H9 (cell line): ENCODE data around the gene PSMG2. TPM values are rescaled to one million over a fixed set of nuclear protein-coding genes. Genes with fewer than 3 reads are reported as not detected.

Experiments used
- DNase-seq: peaks from one replicate; pipeline ENCODE4 v3.0.0-alpha.2; 2017
- H2AFZ ChIP-seq: one replicate; pipeline ENCODE4 v1.6.1; 2013; ENCODE audit warnings: mild to moderate bottlenecking, low read length, control low read depth, moderate library complexity
- H2AK5ac ChIP-seq: 2 replicates; pipeline ENCODE4 v1.6.1; 2013; ENCODE audit warnings: low read length, control low read depth, mixed read lengths; ENCODE audit not compliant: insufficient read length
- H2BK120ac ChIP-seq: one replicate; pipeline ENCODE4 v1.6.1; 2013; ENCODE audit warnings: low read depth, mild to moderate bottlenecking, low read length, control low read depth, inconsistent platforms; ENCODE audit not compliant: poor library complexity, severe bottlenecking
- H2BK12ac ChIP-seq: 2 replicates; pipeline ENCODE4 v1.6.1; 2013; ENCODE audit warnings: low read length, control low read depth, mixed read lengths, low read depth; ENCODE audit not compliant: insufficient read length
- H2BK15ac ChIP-seq: 2 replicates; pipeline ENCODE4 v1.6.1; 2013; ENCODE audit warnings: low read depth, low read length, control low read depth
- H2BK20ac ChIP-seq: one replicate; pipeline ENCODE4 v1.6.1; 2013; ENCODE audit warnings: low read depth, mild to moderate bottlenecking, low read length, control low read depth, inconsistent platforms; ENCODE audit not compliant: poor library complexity, severe bottlenecking
- H2BK5ac ChIP-seq: 2 replicates; pipeline ENCODE4 v1.6.1; 2013; ENCODE audit warnings: low read length, control low read depth, mixed read lengths; ENCODE audit not compliant: insufficient read length
- H3K14ac ChIP-seq: 2 replicates; pipeline ENCODE4 v1.6.1; 2013; ENCODE audit warnings: low read length, control low read depth; ENCODE audit not compliant: insufficient read depth
- H3K18ac ChIP-seq: 2 replicates; pipeline ENCODE4 v1.6.1; 2013; ENCODE audit warnings: low read depth, mild to moderate bottlenecking, mixed read lengths, low read length, control low read depth; ENCODE audit not compliant: insufficient read length
- H3K23ac ChIP-seq: 2 replicates; pipeline ENCODE4 v1.6.1; 2013; ENCODE audit warnings: low read length, control low read depth, mixed read lengths, low read depth; ENCODE audit not compliant: insufficient read length
- H3K23me2 ChIP-seq: 2 replicates; pipeline ENCODE4 v1.6.1; 2013; ENCODE audit warnings: low read depth, mild to moderate bottlenecking, mixed read lengths, low read length, control low read depth; ENCODE audit not compliant: insufficient read length, poor library complexity, severe bottlenecking
- H3K27ac ChIP-seq: 2 replicates; pipeline ENCODE4 v1.5.1; 2013; ENCODE audit warnings: low read length, control low read depth, mixed read lengths, low read depth; ENCODE audit not compliant: insufficient read length
- H3K27me3 ChIP-seq: 2 replicates; pipeline ENCODE4 v1.6.1; 2013; ENCODE audit warnings: low read length, control low read depth, inconsistent platforms; ENCODE audit not compliant: insufficient read depth
- H3K4ac ChIP-seq: 2 replicates; pipeline ENCODE4 v1.6.1; 2013; ENCODE audit warnings: low read depth, mild to moderate bottlenecking, control low read depth, inconsistent platforms, low read length, moderate library complexity
- H3K4me1 ChIP-seq: 2 replicates; pipeline ENCODE4 v1.6.1; 2013; ENCODE audit warnings: low read length, control low read depth, inconsistent platforms; ENCODE audit not compliant: insufficient read depth
- H3K4me2 ChIP-seq: 2 replicates; pipeline ENCODE4 v1.6.1; 2013; ENCODE audit warnings: low read length, control low read depth, mixed read lengths; ENCODE audit not compliant: insufficient read length, insufficient read depth
- H3K56ac ChIP-seq: 2 replicates; pipeline ENCODE4 v1.6.1; 2013; ENCODE audit warnings: low read depth, mild to moderate bottlenecking, mixed read lengths, low read length, control low read depth; ENCODE audit not compliant: insufficient read length
- H3K79me1 ChIP-seq: 2 replicates; pipeline ENCODE4 v1.6.1; 2013; ENCODE audit warnings: low read depth, mild to moderate bottlenecking, moderate library complexity, low read length, control low read depth, inconsistent platforms; ENCODE audit not compliant: insufficient read depth, poor library complexity, severe bottlenecking
- H3K79me2 ChIP-seq: 2 replicates; pipeline ENCODE4 v1.6.1; 2013; ENCODE audit warnings: low read length, control low read depth, inconsistent platforms; ENCODE audit not compliant: insufficient read depth
- H3K9ac ChIP-seq: 2 replicates; pipeline ENCODE4 v1.6.1; 2013; ENCODE audit warnings: low read length, control low read depth, mixed read lengths; ENCODE audit not compliant: insufficient read length; ENCODE audit errors: extremely low read depth
- H3K9me3 ChIP-seq: one replicate; pipeline ENCODE4 v1.6.1; 2013; ENCODE audit warnings: low read depth, low read length, inconsistent platforms; ENCODE audit not compliant: control insufficient read depth
- H3T11ph ChIP-seq: one replicate; pipeline ENCODE4 v1.6.1; 2013; ENCODE audit warnings: mild to moderate bottlenecking, low read length, control low read depth, inconsistent platforms
- H4K20me1 ChIP-seq: one replicate; pipeline ENCODE4 v1.6.1; 2013; ENCODE audit not compliant: control insufficient read depth, insufficient read length, insufficient read depth
- H4K5ac ChIP-seq: 2 replicates; pipeline ENCODE4 v1.6.1; 2013; ENCODE audit warnings: low read depth, mild to moderate bottlenecking, mixed read lengths, low read length, control low read depth; ENCODE audit not compliant: insufficient read length
- H4K8ac ChIP-seq: replicated peaks from 2 replicates; pipeline ENCODE4 v1.6.1; 2013; ENCODE audit warnings: low read length, control low read depth, mixed read lengths, low read depth; ENCODE audit not compliant: insufficient read length
- H4K91ac ChIP-seq: 2 replicates; pipeline ENCODE4 v1.6.1; 2013; ENCODE audit warnings: low read depth, mild to moderate bottlenecking, moderate library complexity, mixed read lengths, low read length, control low read depth; ENCODE audit not compliant: insufficient read length
- H3K27ac Mint-ChIP-seq, 3 experiments: 2 replicates in 2 of 3; 3 replicates in 1 of 3; pipeline ENCODE4 v1.8.0; 2020 to 2021; ENCODE audit warnings: mixed read lengths in 3 of 3, mild to moderate bottlenecking in 1 of 3, moderate library complexity in 1 of 3
- H3K27me3 Mint-ChIP-seq: 2 replicates; pipeline ENCODE4 v1.8.0; 2021; ENCODE audit warnings: low read depth, mild to moderate bottlenecking, moderate library complexity, mixed read lengths
- H3K36me3 Mint-ChIP-seq, 3 experiments: 2 replicates in 2 of 3; 3 replicates in 1 of 3; pipeline ENCODE4 v1.8.0; 2020 to 2021; ENCODE audit warnings: low read depth in 3 of 3, mixed read lengths in 3 of 3; ENCODE audit not compliant: insufficient read depth in 1 of 3
- H3K4me1 Mint-ChIP-seq, 2 experiments: 2 replicates each; pipeline ENCODE4 v1.8.0; 2020; ENCODE audit warnings: mixed read lengths in 2 of 2
- H3K4me3 Mint-ChIP-seq, 2 experiments: 2 replicates in 1 of 2; 3 replicates in 1 of 2; pipeline ENCODE4 v1.8.0; 2020 to 2021; ENCODE audit warnings: mild to moderate bottlenecking in 2 of 2, mixed read lengths in 2 of 2, moderate library complexity in 1 of 2
- H3K9me3 Mint-ChIP-seq, 2 experiments: 2 replicates in 1 of 2; 3 replicates in 1 of 2; pipeline ENCODE4 v1.8.0; 2020; ENCODE audit warnings: mild to moderate bottlenecking in 2 of 2, mixed read lengths in 2 of 2, moderate library complexity in 1 of 2
- CTCF ChIP-seq: fragments of 200-600 bp; sonication (generic); conservative IDR thresholded peaks from 3 replicates; pipeline ENCODE4 v1.8.0; 2021; ENCODE audit warnings: antibody characterized with exemption, mild to moderate bottlenecking
- WGBS: extraction: QIAGEN DNeasy Blood & Tissue Kit; methylation state at CpG from one replicate; pipeline ENCODE4 v1.1.7; 2013; ENCODE audit warnings: missing lambda C conversion rate, low lambda C conversion rate, mixed read lengths; ENCODE audit not compliant: insufficient read length; ENCODE audit errors: extremely low coverage; 5-methylcytosine and 5-hydroxymethylcytosine counted together
- total RNA-seq: library from RNA; stranded (reverse); gene quantifications from 2 replicates; pipeline ENCODE4 v1.2.1, GENCODE V29; 2021

The PSMG2 gene
- total RNA-seq, 1 experiment from 2014 or later, result 72.2 TPM

GRCh38 chr18:12748671-12749070 is 45.8 kb downstream of the PSMG2 start:
- Mint-ChIP-seq H3K4me3 (no peak overlapping the region), H3K27me3 (no peaks in the 10 kb centered on the region), H3K36me3 (no peaks in the 10 kb centered on the region), H3K9me3 (no peaks in the 10 kb centered on the region), H3K4me1 (no peaks in the 10 kb centered on the region), H3K27ac (no peak overlapping the region)
- H3K56ac ChIP-seq, result no peak overlapping the region
- no peak for TF ChIP-seq CTCF
- no peak overlapping the region for H3T11ph ChIP-seq
- H3K9me3 ChIP-seq, result no peaks in the 10 kb centered on the region
- H3K23me2 ChIP-seq, result no peaks in the 10 kb centered on the region
- H3K27me3 ChIP-seq, result no peaks in the 10 kb centered on the region
- no peak overlapping the region for H3K14ac ChIP-seq
- no peak overlapping the region for H2BK20ac ChIP-seq
- WGBS, result no CpG with 5 or more reads among the region's 5 CpGs
- H3K4me1 ChIP-seq, result no peaks in the 10 kb centered on the region
- no peak overlapping the region for H3K9ac ChIP-seq
- H2BK15ac ChIP-seq, result no peak overlapping the region
- no peak overlapping the region for H2BK12ac ChIP-seq
- no peak overlapping the region for H3K4ac ChIP-seq
- no peak overlapping the region for H3K27ac ChIP-seq
- H3K79me1 ChIP-seq, result no peaks in the 10 kb centered on the region
- H2BK120ac ChIP-seq, result no peak overlapping the region
- H3K18ac ChIP-seq, result no peak overlapping the region
- H3K4me2 ChIP-seq, result no peak overlapping the region
- H4K5ac ChIP-seq, result no peak overlapping the region
- H4K20me1 ChIP-seq, result no peaks in the 10 kb centered on the region
- no peak overlapping the region for H3K23ac ChIP-seq
- H2AFZ ChIP-seq, result no peak overlapping the region
- H2AK5ac ChIP-seq, result no peak overlapping the region
- H3K79me2 ChIP-seq, result no peaks in the 10 kb centered on the region
- H4K8ac ChIP-seq, result no peak overlapping the region
- H4K91ac ChIP-seq, result no peak overlapping the region
- no peak overlapping the region for H2BK5ac ChIP-seq
- no peak for DNase-seq
